HEK293 (cell line): Measurements from ENCODE around the gene ZNF532.

Experiments
- CTCF ChIP-seq: fragments of 450-650 bp; formaldehyde crosslinking; IDR thresholded peaks from 2 replicates; pipeline ENCODE4 v1.5.1; 2016; ENCODE audit warnings: missing biosample characterization, missing genetic modification characterization
- KLF9 ChIP-seq: fragments of 450-650 bp; formaldehyde crosslinking; IDR thresholded peaks from 2 replicates; pipeline ENCODE4 v1.5.1; 2016; ENCODE audit warnings: missing biosample characterization, missing genetic modification characterization, low read depth
- SP2 ChIP-seq: fragments of 450-650 bp; formaldehyde crosslinking; IDR thresholded peaks from 2 replicates; pipeline ENCODE4 v1.5.1; 2016; ENCODE audit warnings: missing biosample characterization, missing genetic modification characterization
- ZBTB20 ChIP-seq: fragments of 450-650 bp; formaldehyde crosslinking; IDR thresholded peaks from 2 replicates; pipeline ENCODE4 v1.5.1; 2016; ENCODE audit warnings: missing biosample characterization, missing genetic modification characterization
- ZNF24 ChIP-seq: fragments of 450-650 bp; formaldehyde crosslinking; IDR thresholded peaks from 2 replicates; pipeline ENCODE4 v1.5.1; 2016; ENCODE audit warnings: missing biosample characterization, missing genetic modification characterization
- ZNF302 ChIP-seq: fragments of 450-650 bp; formaldehyde crosslinking; IDR thresholded peaks from 2 replicates; pipeline ENCODE4 v1.5.1; 2016; ENCODE audit warnings: missing biosample characterization, missing genetic modification characterization, low read depth
- ZNF398 ChIP-seq: fragments of 450-650 bp; formaldehyde crosslinking; IDR thresholded peaks from 2 replicates; pipeline ENCODE4 v1.5.1; 2017; ENCODE audit warnings: missing biosample characterization, missing genetic modification characterization
- ZNF660 ChIP-seq: fragments of 450-650 bp; IDR thresholded peaks from 2 replicates; pipeline ENCODE4 v1.5.1; 2018; ENCODE audit warnings: missing biosample characterization, mild to moderate bottlenecking, missing genetic modification characterization
- ZNF670 ChIP-seq: fragments of 450-650 bp; formaldehyde crosslinking; IDR thresholded peaks from 2 replicates; pipeline ENCODE4 v1.5.1; 2016; ENCODE audit warnings: missing biosample characterization, missing genetic modification characterization, low read depth

- TF ChIP-seq KLF9 (no peak), ZBTB20 (tag by site-specific recombination) (no peak), ZNF398 (tag by site-specific recombination) (no peak), ZNF24 (tag by site-specific recombination) (no peak), CTCF (tag by site-specific recombination) (no peak), ZNF670 (tag by site-specific recombination) (no peak), ZNF660 (tag by site-specific recombination) (no peak), ZNF302 (no peak), SP2 (tag by site-specific recombination) (no peak)
These were observed 25.7 kb upstream of the ZNF532 start for GRCh38 chr18:58838946-58839345.
